GM12878 (cell line): ENCODE results near the gene KLHL26. TPM values are rescaled to one million over a fixed set of nuclear protein-coding genes. Genes with fewer than 3 reads are reported as not detected.

Experiments
- ATAC-seq: fragments of 200-7000 bp; cut with Tn5 transposase; 3 replicates; pipeline ENCODE4 v1.9.1; 2020; ENCODE audit warnings: mild to moderate bottlenecking, moderate library complexity
- BruUV-seq: library from RNA; stranded (reverse); fragments of 400-500 nt; replicated peaks from 2 replicates; lab custom pipeline; 2021; lab: Mats Ljungman, UMichigan
- CTCF ChIA-PET: fragments of 300-600 bp; sonication (Branson Sonifier 250); formaldehyde crosslinking; extraction: SDS; loops from one replicate; lab custom pipeline; 2021; ENCODE audit warnings: inconsistent platforms; lab: Yijun Ruan, JAX
- POLR2A ChIA-PET: fragments of 350-600 bp; formaldehyde crosslinking; extraction: SDS; loops from one replicate; lab custom pipeline; 2021; ENCODE audit warnings: inconsistent platforms; lab: Charles Lee
- RAD21 ChIA-PET: fragments of 300-600 bp; sonication (Branson Sonifier 250); formaldehyde crosslinking; loops from one replicate; lab custom pipeline; 2023; ENCODE audit warnings: antibody characterized with exemption; ENCODE audit not compliant: unreplicated experiment; lab: Charles Lee
- SMC1A ChIA-PET: fragments of 300-600 bp; sonication (Branson Sonifier 250); formaldehyde crosslinking; loops from one replicate; lab custom pipeline; 2023; ENCODE audit not compliant: unreplicated experiment, uncharacterized antibody; lab: Charles Lee
- DNase-seq: peaks from one replicate; pipeline ENCODE4 v3.0.0-alpha.2; 2011; ENCODE audit warnings: low read depth, low spot score
- FAIRE-seq: peaks from 3 replicates; lab custom pipeline; 2011; peaks lifted over from hg19 to GRCh38; lab: Jason Lieb, UNC
- H2AFZ ChIP-seq: 2 replicates; pipeline ENCODE4 v1.6.0; 2011; ENCODE audit warnings: low read depth, low read length, control low read depth; ENCODE audit not compliant: control insufficient read depth
- H3K27ac ChIP-seq: 2 replicates; pipeline ENCODE4 v1.5.1; 2011; ENCODE audit warnings: control low read depth; ENCODE audit not compliant: control insufficient read depth, insufficient read depth
- H3K27me3 ChIP-seq, 2 experiments: replicated peaks in 1 of 2; 2 replicates each; pipeline versions ENCODE4 v1.6.0 to v1.6.1; 2011; ENCODE audit warnings: low read length in 1 of 2; ENCODE audit not compliant: control insufficient read depth in 2 of 2, insufficient read depth in 2 of 2
- H3K36me3 ChIP-seq, 2 experiments: 2 replicates each; pipeline ENCODE4 v1.5.1; 2011; ENCODE audit warnings: low read length in 1 of 2; ENCODE audit not compliant: control insufficient read depth in 2 of 2, insufficient read depth in 2 of 2
- H3K4me1 ChIP-seq: 2 replicates; pipeline ENCODE4 v1.6.1; 2011; ENCODE audit warnings: mild to moderate bottlenecking, low read length, moderate library complexity, mixed read lengths; ENCODE audit not compliant: control insufficient read depth, insufficient read depth
- H3K4me2 ChIP-seq: 2 replicates; pipeline ENCODE4 v1.6.0; 2011; ENCODE audit warnings: control low read depth; ENCODE audit not compliant: control insufficient read depth, insufficient read depth
- H3K4me3 ChIP-seq: fragments of 200-600 bp; sonication (generic); 2 replicates; pipeline ENCODE4 v1.5.1; 2016
- H3K79me2 ChIP-seq: 2 replicates; pipeline ENCODE4 v1.6.0; 2011; ENCODE audit warnings: low read length; ENCODE audit not compliant: control insufficient read depth, insufficient read depth
- H3K9ac ChIP-seq: 2 replicates; pipeline ENCODE4 v1.8.0; 2011; ENCODE audit warnings: low read length, control low read depth, mixed read lengths; ENCODE audit not compliant: control insufficient read depth, insufficient read depth
- H3K9me3 ChIP-seq: replicated peaks from 3 replicates; pipeline ENCODE4 v1.5.1; 2011; ENCODE audit warnings: mild to moderate bottlenecking, low read length; ENCODE audit not compliant: control insufficient read depth, insufficient read depth
- H4K20me1 ChIP-seq: 2 replicates; pipeline ENCODE4 v1.6.0; 2011; ENCODE audit not compliant: control insufficient read depth, insufficient read depth
- ELK1 ChIP-seq: IDR thresholded peaks from 2 replicates; pipeline ENCODE4 v1.6.1; 2012; ENCODE audit warnings: low read depth, low read length, improper control_type of control experiment
- GATAD2B ChIP-seq: fragments of 450-650 bp; conservative IDR thresholded peaks from 2 replicates; pipeline ENCODE4 v1.6.1; 2017; ENCODE audit warnings: low read depth, mild to moderate bottlenecking, moderate library complexity
- HSF1 ChIP-seq: fragments of 150-350 bp; IDR thresholded peaks from 2 replicates; pipeline ENCODE4 v1.6.1; 2014; ENCODE audit warnings: mild to moderate bottlenecking, low read depth, low read length
- IKZF1 ChIP-seq: fragments of 450-650 bp; conservative IDR thresholded peaks from 2 replicates; pipeline ENCODE4 v1.6.1; 2017; ENCODE audit warnings: antibody characterized with exemption, mild to moderate bottlenecking
- MAX ChIP-seq: IDR thresholded peaks from 2 replicates; pipeline ENCODE4 v1.6.1; 2012; ENCODE audit warnings: low read depth, low read length, improper control_type of control experiment
- NFIC ChIP-seq: IDR thresholded peaks from 2 replicates; pipeline ENCODE4 v1.6.1; 2012; ENCODE audit warnings: low read depth, mild to moderate bottlenecking, inconsistent platforms, low read length, moderate library complexity
- RB1 ChIP-seq: fragments of 450-650 bp; formaldehyde crosslinking; IDR thresholded peaks from 2 replicates; pipeline ENCODE4 v1.6.1; 2017; ENCODE audit warnings: mild to moderate bottlenecking, borderline replicate concordance
- REST ChIP-seq: IDR thresholded peaks from 2 replicates; pipeline ENCODE4 v1.6.1; 2012; ENCODE audit warnings: mild to moderate bottlenecking, low read depth, low read length
- SKIL ChIP-seq: fragments of 450-650 bp; IDR thresholded peaks from 2 replicates; pipeline ENCODE4 v1.6.1; 2017; ENCODE audit warnings: mild to moderate bottlenecking, low read depth, inconsistent platforms; ENCODE audit not compliant: poor library complexity, severe bottlenecking
- USF2 ChIP-seq: IDR thresholded peaks from 2 replicates; pipeline ENCODE4 v1.6.1; 2011; ENCODE audit warnings: low read depth, low read length, improper control_type of control experiment, borderline replicate concordance
- ZNF274 ChIP-seq: IDR thresholded peaks from one replicate; pipeline ENCODE4 v1.8.0; 2011; ENCODE audit not compliant: insufficient read length, insufficient read depth
- WGBS: methylation state at CpG from one replicate; pipeline ENCODE4 v1.1.6; 2016; ENCODE audit warnings: low lambda C conversion rate; ENCODE audit not compliant: insufficient replicate concordance, insufficient coverage; ENCODE audit errors: missing lambda C conversion rate; 5-methylcytosine and 5-hydroxymethylcytosine counted together
- in situ Hi-C: fragments of 300-500 bp; cut with MboI; formaldehyde crosslinking; loops from 9 replicates; pipeline ENCODE4 v1.14.3; 2018; ENCODE audit warnings: mixed read lengths
- intact Hi-C: fragments of 100-400 bp; cut with micrococcal nuclease; formaldehyde crosslinking; loops from one replicate; pipeline ENCODE4 v1.14.2; 2022; ENCODE audit not compliant: unreplicated experiment
- polyA plus RNA-seq, 11 experiments: library from polyadenylated mRNA; depleted of rRNA in 4 of 11; unstranded in 6 of 11; stranded (reverse) in 5 of 11; fragments of >200 nt; fragmentation: Nextera tagmentation in 4 of 11; fragmentation: Illumina TruSeq in 1 of 11; extraction: Ambion mirVana in 4 of 11; extraction: Trizol in 1 of 11; gene quantifications; 1 replicate in 1 of 11; 2 replicates in 10 of 11; pipeline versions ENCODE4 v1.2.1 to v1.2.3, GENCODE V29; 2011 to 2016; ENCODE audit warnings: inconsistent platforms in 2 of 11, missing spikeins in 2 of 11, low read depth in 1 of 11
- total RNA-seq, 4 experiments: library from RNA; depleted of rRNA in 3 of 4; stranded (reverse); fragments of >200 nt in 3 of 4; fragmentation: Illumina TruSeq in 1 of 4; extraction: Trizol in 1 of 4; gene quantifications; 2 replicates each; pipeline versions ENCODE4 v1.2.1 to v1.2.3, GENCODE V29; 2013 to 2021

Gene KLHL26
- total and polyA plus RNA-seq, 10 of the 15 experiments (the other 5 are each of a cell fraction or from before 2014, with no cell fraction given), result 0.18 to 14.6 (median 2.9) TPM

- BruUV-seq, result no TSS peak
- DNase-seq, result no peak
Observed at GRCh38 chr19:18618236-18618635, 18.6 kb upstream of the KLHL26 start.

More at GRCh38 chr19:18618236-18618635, 18.6 kb upstream of the KLHL26 start:
- H3K4me2 ChIP-seq, result no peak overlapping the region
- H3K9ac ChIP-seq, result no peak overlapping the region
- SMC1A ChIA-PET, result no interaction called here
- no peaks in the 10 kb centered on the region for H3K36me3 ChIP-seq
- intact Hi-C loops (no loop called here), in situ Hi-C loops (no loop called here)
- RAD21 ChIA-PET, result no interaction called here
- ATAC-seq (no peak), FAIRE-seq (no peak)
- H3K79me2 ChIP-seq, result no peaks in the 10 kb centered on the region
- CTCF ChIA-PET, result no interaction called here
- WGBS, result 58% methylated on average over 13 of the region's 13 CpGs
- H3K4me3 ChIP-seq, result no peak overlapping the region
- TF ChIP-seq IKZF1 (no peak), ZNF274 (no peak), USF2 (no peak), NFIC (no peak), ELK1 (no peak), RB1 (no peak), GATAD2B (no peak), SKIL (no peak), MAX (no peak), HSF1 (no peak), REST (no peak)
- TF ChIP-seq, all 136 proteins: peak for 0
- Histone ChIP-seq H4K20me1 (peaks cover 2% of the 10 kb centered on the region; the same call in 1 of the 2 replicates), H3K27me3 (peaks cover 2 to 3% of the 10 kb centered on the region in 2 experiments), H2AFZ (no peak overlapping the region), H3K9me3 (no peaks in the 10 kb centered on the region), H3K4me1 (no peaks in the 10 kb centered on the region), H3K27ac (no peak overlapping the region)
- POLR2A ChIA-PET, result no interaction called here
